ENCODE data around the gene C2CD4A. TPM values are rescaled to one million over a fixed set of nuclear protein-coding genes. Genes with fewer than 3 reads are reported as not detected.

C2CD4A gene
- total RNA-seq, 4 donors from 2014 or later, result 0.18 to 1.8 (median 0.19) TPM

DNA sequence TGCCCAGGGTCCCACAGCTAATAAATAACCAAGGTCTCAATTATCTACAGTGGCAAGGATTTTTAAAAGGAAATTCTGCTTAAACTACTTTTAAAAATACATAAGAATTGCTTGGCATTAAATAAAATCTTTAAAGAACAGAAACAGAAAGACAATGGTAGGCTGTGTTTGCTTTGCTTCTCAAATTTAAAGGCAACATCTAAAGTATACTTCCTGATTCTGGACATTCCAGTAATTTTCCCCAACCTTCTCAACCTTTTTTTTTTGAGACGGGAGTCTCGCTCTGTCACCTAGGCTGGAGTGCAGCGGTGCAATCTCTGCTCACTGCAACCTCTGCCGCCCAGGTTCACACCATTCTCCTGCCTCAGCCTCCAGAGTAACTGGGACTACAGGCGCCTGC, 11.8 kb upstream of the C2CD4A start:
- intact Hi-C loops (cut with DNase I), result no loop called here
- Histone ChIP-seq H3K9me3 (no peaks in the 10 kb centered on the region), H3K36me3 (no peaks in the 10 kb centered on the region), H3K4me3 (no peak overlapping the region), H3K4me1 (peaks cover 0 to 35% (median 15%) of the 10 kb centered on the region in 3 donors), H3K27ac (no peak overlapping the region), H3K27me3 (peaks cover 0 to 47% (median 0%) of the 10 kb centered on the region in 4 donors)
- no peak for DNase-seq
- 92 to 94% methylated on average over 5 of the region's 5 CpGs for WGBS, 2 donors
- no peak for TF ChIP-seq POLR2A (IDR thresholded peaks at IDR 0.05)
- TF ChIP-seq, protein P1, sequence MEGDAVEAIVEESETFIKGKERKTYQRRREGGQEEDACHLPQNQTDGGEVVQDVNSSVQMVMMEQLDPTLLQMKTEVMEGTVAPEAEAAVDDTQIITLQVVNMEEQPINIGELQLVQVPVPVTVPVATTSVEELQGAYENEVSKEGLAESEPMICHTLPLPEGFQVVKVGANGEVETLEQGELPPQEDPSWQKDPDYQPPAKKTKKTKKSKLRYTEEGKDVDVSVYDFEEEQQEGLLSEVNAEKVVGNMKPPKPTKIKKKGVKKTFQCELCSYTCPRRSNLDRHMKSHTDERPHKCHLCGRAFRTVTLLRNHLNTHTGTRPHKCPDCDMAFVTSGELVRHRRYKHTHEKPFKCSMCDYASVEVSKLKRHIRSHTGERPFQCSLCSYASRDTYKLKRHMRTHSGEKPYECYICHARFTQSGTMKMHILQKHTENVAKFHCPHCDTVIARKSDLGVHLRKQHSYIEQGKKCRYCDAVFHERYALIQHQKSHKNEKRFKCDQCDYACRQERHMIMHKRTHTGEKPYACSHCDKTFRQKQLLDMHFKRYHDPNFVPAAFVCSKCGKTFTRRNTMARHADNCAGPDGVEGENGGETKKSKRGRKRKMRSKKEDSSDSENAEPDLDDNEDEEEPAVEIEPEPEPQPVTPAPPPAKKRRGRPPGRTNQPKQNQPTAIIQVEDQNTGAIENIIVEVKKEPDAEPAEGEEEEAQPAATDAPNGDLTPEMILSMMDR (IDR thresholded peaks at IDR 0.05), result no peak

DNA sequence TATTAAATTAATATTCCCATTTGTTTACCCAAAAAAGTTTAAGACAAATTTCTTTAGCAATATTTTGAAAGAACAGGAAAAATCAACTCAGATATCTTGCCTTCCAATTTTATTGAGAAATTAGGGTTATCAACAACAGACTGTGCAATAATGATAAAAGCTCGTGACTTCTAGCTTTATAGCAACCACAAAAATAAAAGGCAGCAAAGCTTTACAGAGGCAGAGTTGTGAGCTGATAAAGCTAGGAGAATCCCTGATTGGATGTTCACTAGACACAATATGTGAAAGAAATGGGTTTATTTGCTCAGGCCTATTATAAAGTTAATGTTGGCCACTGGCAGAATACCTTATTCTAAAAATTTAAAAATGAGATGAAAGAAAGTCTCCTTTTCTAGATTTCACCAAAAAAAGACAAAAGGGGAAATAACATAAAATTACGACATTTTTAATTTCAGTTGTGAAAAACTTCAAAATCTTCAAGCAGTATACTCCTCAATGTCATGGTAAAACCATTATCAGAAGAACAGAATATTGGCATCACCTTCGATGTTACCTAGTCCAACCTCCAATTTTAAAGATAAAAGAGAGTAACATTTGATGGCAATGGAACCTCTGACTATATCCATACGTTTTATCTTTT, 9.3 kb upstream of the C2CD4A start:
- no peak for DNase-seq
- no peak overlapping the region for H3K4me3 ChIP-seq
- no peaks in the 10 kb centered on the region for H3K9me3 ChIP-seq
- H3K36me3 ChIP-seq, result no peaks in the 10 kb centered on the region
- H3K27me3 ChIP-seq, result peaks cover 0 to 66% (median 2%) of the 10 kb centered on the region in 4 donors
- TF ChIP-seq POLR2A (IDR thresholded peaks at IDR 0.05), result no peak
- TF ChIP-seq, protein P1 (IDR thresholded peaks at IDR 0.05), result no peak
- WGBS, 2 donors, result 84 to 88% methylated on average over 4 of the region's 4 CpGs
- intact Hi-C loops (cut with DNase I), result no loop called here
- H3K27ac ChIP-seq, result no peak overlapping the region
- peaks cover 0 to 51% (median 15%) of the 10 kb centered on the region in 3 donors for H3K4me1 ChIP-seq

DNA sequence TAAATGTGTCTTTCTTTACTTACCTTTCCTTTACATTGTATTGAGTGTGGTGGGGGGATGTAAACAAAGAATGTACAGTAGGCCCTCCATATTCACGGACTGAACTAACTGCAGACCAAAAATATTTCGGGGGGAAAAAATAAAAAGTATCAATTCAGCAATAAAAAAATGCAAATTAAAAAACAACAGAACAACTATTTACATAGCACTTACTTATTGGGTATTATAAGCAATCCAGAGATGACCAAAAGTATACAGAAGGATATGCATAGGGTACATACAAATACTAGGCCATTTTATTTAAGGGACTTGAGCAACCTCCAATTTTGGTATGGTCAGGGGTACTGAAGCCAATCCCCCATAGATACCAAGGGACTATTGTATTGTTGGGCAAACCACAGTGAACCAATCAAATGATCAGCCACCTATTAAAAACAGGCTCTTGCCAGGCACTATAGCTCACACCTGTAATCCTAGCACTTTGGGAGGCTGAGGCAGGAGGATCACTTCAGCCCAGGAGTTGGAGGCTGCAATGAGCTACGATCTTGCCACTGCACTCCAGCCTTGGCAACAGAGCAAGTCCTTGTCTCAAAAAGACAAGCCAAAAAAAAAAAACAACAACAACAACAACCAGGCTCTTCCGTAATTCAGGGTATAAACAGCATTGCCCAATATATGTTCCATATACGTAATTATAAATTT, 8.3 kb upstream of the C2CD4A start:
- Histone ChIP-seq H3K4me3 (no peak overlapping the region), H3K36me3 (no peaks in the 10 kb centered on the region), H3K9me3 (no peaks in the 10 kb centered on the region), H3K27ac (no peak overlapping the region), H3K27me3 (peaks cover 0 to 62% (median 2%) of the 10 kb centered on the region in 4 donors), H3K4me1 (peaks cover 3 to 46% (median 12%) of the 10 kb centered on the region in 3 donors)
- intact Hi-C loops (cut with DNase I), result no loop called here
- TF ChIP-seq POLR2A (IDR thresholded peaks at IDR 0.05), result no peak
- TF ChIP-seq, protein P1 (IDR thresholded peaks at IDR 0.05), result no peak
- 78 to 86% methylated on average over 5 of the region's 5 CpGs for WGBS, 2 donors
- no peak for DNase-seq

DNA sequence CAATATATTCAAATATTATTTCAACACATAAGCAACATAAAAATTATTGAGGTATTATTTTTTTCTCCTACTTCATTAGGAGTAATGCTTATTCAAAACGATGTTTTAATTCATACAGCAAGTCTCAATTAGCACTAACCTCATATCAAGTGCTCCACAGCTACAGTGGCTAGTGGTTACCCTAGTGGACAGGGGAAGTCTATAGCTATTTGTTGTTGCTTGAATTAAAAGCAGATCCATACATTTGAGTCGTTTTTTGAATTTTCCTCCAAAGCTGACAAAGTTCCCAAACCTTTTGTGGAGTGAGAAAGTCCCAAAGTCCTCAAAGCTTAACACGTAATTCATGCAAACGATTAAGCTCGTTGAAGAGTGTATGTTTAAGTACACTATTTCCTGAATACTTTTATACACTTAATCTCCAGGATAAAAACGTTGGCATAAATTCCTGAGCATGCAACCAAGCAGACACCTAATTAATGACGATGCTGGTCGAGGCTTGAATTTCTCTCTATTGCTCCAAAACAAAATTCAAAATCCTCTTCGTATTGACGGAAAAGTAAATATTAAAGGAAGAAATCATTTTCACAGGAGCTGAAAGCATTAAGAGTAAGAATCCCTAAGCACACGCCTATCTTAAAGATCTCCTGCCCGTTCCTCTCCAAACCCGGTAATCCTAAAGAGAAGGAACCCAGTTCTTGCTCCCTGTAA, 7.5 kb upstream of the C2CD4A start:
- H3K27ac ChIP-seq, result peak overlapping the region; percentile 81 to 96 (median 93)
- no peaks in the 10 kb centered on the region for H3K36me3 ChIP-seq
- WGBS, 2 donors, result 2 to 6% methylated on average over 13 of the region's 13 CpGs
- peak overlapping the region; percentile 57 to 97 (median 80) for H3K4me3 ChIP-seq
- no peak for DNase-seq
- no peaks in the 10 kb centered on the region for H3K9me3 ChIP-seq
- peaks cover 5 to 47% (median 14%) of the 10 kb centered on the region in 3 donors for H3K4me1 ChIP-seq
- TF ChIP-seq, protein P1 (IDR thresholded peaks at IDR 0.05), result peak in 1 of 6 experiments; percentile 14
- no peak for TF ChIP-seq POLR2A (IDR thresholded peaks at IDR 0.05)
- H3K27me3 ChIP-seq, result peaks cover 0 to 55% (median 2%) of the 10 kb centered on the region in 4 donors
- intact Hi-C loops (cut with DNase I), result no loop called here

DNA sequence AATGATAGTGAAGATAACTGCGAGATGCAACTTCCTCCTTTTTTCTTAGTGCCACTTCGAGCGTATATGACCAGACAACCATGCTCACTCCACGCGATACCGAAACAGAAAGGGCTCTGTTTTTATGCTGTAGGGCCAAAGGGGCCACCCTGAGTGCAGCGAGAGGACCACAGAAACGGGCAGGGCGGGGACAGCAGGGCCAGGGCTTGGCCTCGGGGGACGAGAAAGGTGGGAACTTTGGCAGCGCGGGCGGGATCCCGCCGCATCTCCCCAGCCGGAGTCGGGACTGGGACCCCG, 7.0 kb upstream of the C2CD4A start:
- no peaks in the 10 kb centered on the region for H3K9me3 ChIP-seq
- no peak for TF ChIP-seq POLR2A (IDR thresholded peaks at IDR 0.05)
- TF ChIP-seq, protein P1 (IDR thresholded peaks at IDR 0.05), result no peak
- intact Hi-C loops (cut with DNase I), result loop anchor here (10.0 kb wide), 2 partner anchors 55 to 185 kb away; no protein-coding TSS in a partner anchor
- no peaks in the 10 kb centered on the region for H3K36me3 ChIP-seq
- peak overlapping the region; percentile 57 to 97 (median 80) for H3K4me3 ChIP-seq
- WGBS, 2 donors, result 0% methylated on average over 5 to 8 of the region's 19 CpGs
- no peak for DNase-seq
- H3K27ac ChIP-seq, result peak overlapping the region; percentile 81 to 96 (median 93)
- peaks cover 11 to 53% (median 18%) of the 10 kb centered on the region in 3 donors for H3K4me1 ChIP-seq
- peaks cover 0 to 55% (median 2%) of the 10 kb centered on the region in 4 donors for H3K27me3 ChIP-seq

Data from esophagus squamous epithelium (tissue), 5 donors.